ENCODE measurements around the gene ZNF280A. TPM values are rescaled to one million over a fixed set of nuclear protein-coding genes. Genes with fewer than 3 reads are reported as not detected.

The ZNF280A gene
- total and polyA plus RNA-seq, 2 experiments from 2014 or later, result 0.44 to 0.47 TPM

GRCh38 chr22:22547226-22547625 is 27.2 kb upstream of the ZNF280A start:
- Histone ChIP-seq H3K36me3 (replicated peaks; ENCODE audit: insufficient read depth, low read depth) (no peaks in the 10 kb centered on the region), H3K9me3 (ENCODE audit: low read depth) (no peaks in the 10 kb centered on the region), H2AFZ (no peak overlapping the region), H3K4me2 (no peak overlapping the region), H3K4me1 (ENCODE audit: insufficient read depth) (no peaks in the 10 kb centered on the region), H3K79me2 (no peaks in the 10 kb centered on the region), H3K9me2 (replicated peaks; ENCODE audit: insufficient read depth) (no peaks in the 10 kb centered on the region), H3K27me3 (peaks cover 15% of the 10 kb centered on the region), H3K4me3 (no peak overlapping the region), H4K20me1 (ENCODE audit: insufficient read depth, poor library complexity, severe bottlenecking) (no peaks in the 10 kb centered on the region), H3K27ac (no peak overlapping the region)
- TF ChIP-seq EZH2phosphoT487 (IDR thresholded peaks at IDR 0.05; ENCODE audit: low read depth, severe bottlenecking, unreplicated experiment), result no peak
- no peak for DNase-seq (ENCODE audit: low spot score)
- 74% methylated on average over 3 of the region's 3 CpGs for WGBS (ENCODE audit: low lambda C conversion rate, missing lambda C conversion rate)

- no peaks in the 10 kb centered on the region for H3K36me3 ChIP-seq (replicated peaks; ENCODE audit: insufficient read depth, low read depth)
- no peak overlapping the region for H2AFZ ChIP-seq
These were observed 26.4 kb upstream of the ZNF280A start for GRCh38 chr22:22546490-22546889.

GRCh38 chr22:22545084-22545483 is 25.0 kb upstream of the ZNF280A start:
- WGBS (ENCODE audit: low lambda C conversion rate, missing lambda C conversion rate), result 97% methylated on average over 2 of the region's 2 CpGs
- Histone ChIP-seq H3K79me2 (no peaks in the 10 kb centered on the region), H2AFZ (no peak overlapping the region), H3K4me3 (no peak overlapping the region), H3K9me3 (ENCODE audit: low read depth) (no peaks in the 10 kb centered on the region), H4K20me1 (ENCODE audit: insufficient read depth, poor library complexity, severe bottlenecking) (no peaks in the 10 kb centered on the region), H3K27me3 (peaks cover 10% of the 10 kb centered on the region), H3K27ac (no peak overlapping the region), H3K4me1 (ENCODE audit: insufficient read depth) (no peaks in the 10 kb centered on the region), H3K9me2 (replicated peaks; ENCODE audit: insufficient read depth) (no peaks in the 10 kb centered on the region), H3K4me2 (no peak overlapping the region), H3K36me3 (replicated peaks; ENCODE audit: insufficient read depth, low read depth) (no peaks in the 10 kb centered on the region)
- DNase-seq (ENCODE audit: low spot score), result no peak
- TF ChIP-seq EZH2 (IDR thresholded peaks at IDR 0.05; ENCODE audit: borderline replicate concordance) (no peak), EZH2phosphoT487 (IDR thresholded peaks at IDR 0.05; ENCODE audit: low read depth, severe bottlenecking, unreplicated experiment) (no peak), CTCF (IDR thresholded peaks at IDR 0.05; ENCODE audit: poor library complexity) (no peak)

More at GRCh38 chr22:22546490-22546889, 26.4 kb upstream of the ZNF280A start:
- TF ChIP-seq CTCF (IDR thresholded peaks at IDR 0.05; ENCODE audit: poor library complexity) (no peak), EZH2 (IDR thresholded peaks at IDR 0.05; ENCODE audit: borderline replicate concordance) (no peak), EZH2phosphoT487 (IDR thresholded peaks at IDR 0.05; ENCODE audit: low read depth, severe bottlenecking, unreplicated experiment) (no peak)
- Histone ChIP-seq H4K20me1 (ENCODE audit: insufficient read depth, poor library complexity, severe bottlenecking) (no peaks in the 10 kb centered on the region), H3K27ac (no peak overlapping the region), H3K9me3 (ENCODE audit: low read depth) (no peaks in the 10 kb centered on the region), H3K4me2 (no peak overlapping the region), H3K9me2 (replicated peaks; ENCODE audit: insufficient read depth) (no peaks in the 10 kb centered on the region), H3K79me2 (no peaks in the 10 kb centered on the region), H3K27me3 (peaks cover 15% of the 10 kb centered on the region), H3K4me3 (no peak overlapping the region), H3K4me1 (ENCODE audit: insufficient read depth) (no peaks in the 10 kb centered on the region)
- no peak for DNase-seq (ENCODE audit: low spot score)
- 58% methylated on average over 5 of the region's 5 CpGs for WGBS (ENCODE audit: low lambda C conversion rate, missing lambda C conversion rate)

GRCh38 chr22:22538226-22538989 is 18.3 kb upstream of the ZNF280A start:
- no peaks in the 10 kb centered on the region for H4K20me1 ChIP-seq (ENCODE audit: insufficient read depth, poor library complexity, severe bottlenecking)
- no peaks in the 10 kb centered on the region for H3K36me3 ChIP-seq (replicated peaks; ENCODE audit: insufficient read depth, low read depth)
- WGBS (ENCODE audit: low lambda C conversion rate, missing lambda C conversion rate), result 82% methylated on average over 7 of the region's 7 CpGs
- no peaks in the 10 kb centered on the region for H3K79me2 ChIP-seq
- H2AFZ ChIP-seq, result no peak overlapping the region
- no peaks in the 10 kb centered on the region for H3K27me3 ChIP-seq
- H3K4me2 ChIP-seq, result no peak overlapping the region
- H3K9me2 ChIP-seq (replicated peaks; ENCODE audit: insufficient read depth), result no peaks in the 10 kb centered on the region
- H3K4me3 ChIP-seq, result no peak overlapping the region
- no peaks in the 10 kb centered on the region for H3K9me3 ChIP-seq (ENCODE audit: low read depth)
- H3K4me1 ChIP-seq (ENCODE audit: insufficient read depth), result no peaks in the 10 kb centered on the region
- H3K27ac ChIP-seq, result no peak overlapping the region
- no peak for TF ChIP-seq EZH2 (IDR thresholded peaks at IDR 0.05; ENCODE audit: borderline replicate concordance)
- no peak for DNase-seq (ENCODE audit: low spot score)

Measured in hepatocyte (in vitro differentiated cells).